Kidney epithelial cell (primary cell): Measurements from ENCODE around the gene OCA2. TPM values are rescaled to one million over a fixed set of nuclear protein-coding genes. Genes with fewer than 3 reads are reported as not detected.

Source experiments
- DNase-seq: peaks from one replicate; pipeline ENCODE4 v3.0.0-alpha.2; 2010; ENCODE audit warnings: low read depth
- H3K27me3 ChIP-seq: 2 replicates; pipeline ENCODE4 v1.6.0; 2011; ENCODE audit warnings: low read length; ENCODE audit not compliant: control insufficient read depth, insufficient read depth
- H3K36me3 ChIP-seq: 2 replicates; pipeline ENCODE4 v1.5.1; 2011; ENCODE audit warnings: low read length; ENCODE audit not compliant: control insufficient read depth, insufficient read depth
- H3K4me3 ChIP-seq: 2 replicates; pipeline ENCODE4 v1.5.1; 2011; ENCODE audit warnings: low read depth, mild to moderate bottlenecking, control low read depth, low read length
- total RNA-seq: library from RNA; depleted of rRNA; stranded (reverse); fragments of >200 nt; gene quantifications from 2 replicates; pipeline ENCODE4 v1.2.3, GENCODE V29; 2015
- TF ChIP-seq, protein P1 (sequence below): IDR thresholded peaks from 2 replicates; pipeline ENCODE4 v1.5.1; 2011; ENCODE audit warnings: mild to moderate bottlenecking, moderate library complexity, low read length, control low read depth, inconsistent platforms; ENCODE audit not compliant: insufficient read depth, poor library complexity, severe bottlenecking

Gene OCA2
- total RNA-seq, 1 donor from 2014 or later: 0.29 TPM

DNA sequence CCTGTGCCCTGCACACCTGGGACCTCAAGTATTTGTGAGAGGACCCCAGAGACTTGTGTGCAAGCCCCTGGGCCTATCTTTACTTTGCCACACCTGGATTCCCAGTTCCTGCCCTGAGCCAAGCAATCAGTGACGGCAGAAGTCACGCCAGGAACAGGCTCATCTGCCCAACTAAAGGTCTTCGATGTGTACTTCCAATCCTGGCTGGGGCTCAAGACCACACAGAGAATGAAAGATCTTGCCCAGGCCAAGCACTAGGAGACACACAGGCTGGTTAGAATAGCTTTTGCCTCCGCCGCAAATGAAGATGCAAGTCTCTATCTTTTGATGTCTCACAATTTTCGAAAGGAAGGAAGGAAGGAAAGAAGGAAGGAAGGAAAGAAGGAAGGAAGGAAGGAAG is 228.8 kb downstream of the OCA2 start:
- H3K4me3 ChIP-seq: no peak overlapping the region
- H3K27me3 ChIP-seq: no peaks in the 10 kb centered on the region
- TF ChIP-seq, protein P1, sequence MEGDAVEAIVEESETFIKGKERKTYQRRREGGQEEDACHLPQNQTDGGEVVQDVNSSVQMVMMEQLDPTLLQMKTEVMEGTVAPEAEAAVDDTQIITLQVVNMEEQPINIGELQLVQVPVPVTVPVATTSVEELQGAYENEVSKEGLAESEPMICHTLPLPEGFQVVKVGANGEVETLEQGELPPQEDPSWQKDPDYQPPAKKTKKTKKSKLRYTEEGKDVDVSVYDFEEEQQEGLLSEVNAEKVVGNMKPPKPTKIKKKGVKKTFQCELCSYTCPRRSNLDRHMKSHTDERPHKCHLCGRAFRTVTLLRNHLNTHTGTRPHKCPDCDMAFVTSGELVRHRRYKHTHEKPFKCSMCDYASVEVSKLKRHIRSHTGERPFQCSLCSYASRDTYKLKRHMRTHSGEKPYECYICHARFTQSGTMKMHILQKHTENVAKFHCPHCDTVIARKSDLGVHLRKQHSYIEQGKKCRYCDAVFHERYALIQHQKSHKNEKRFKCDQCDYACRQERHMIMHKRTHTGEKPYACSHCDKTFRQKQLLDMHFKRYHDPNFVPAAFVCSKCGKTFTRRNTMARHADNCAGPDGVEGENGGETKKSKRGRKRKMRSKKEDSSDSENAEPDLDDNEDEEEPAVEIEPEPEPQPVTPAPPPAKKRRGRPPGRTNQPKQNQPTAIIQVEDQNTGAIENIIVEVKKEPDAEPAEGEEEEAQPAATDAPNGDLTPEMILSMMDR: no peak
- DNase-seq: no peak
- no peaks in the 10 kb centered on the region for H3K36me3 ChIP-seq

GRCh38 chr15:27869697-27870281 is 229.3 kb downstream of the OCA2 start:
- H3K4me3 ChIP-seq: no peak overlapping the region
- no peak for DNase-seq
- H3K27me3 ChIP-seq: no peaks in the 10 kb centered on the region
- H3K36me3 ChIP-seq: no peaks in the 10 kb centered on the region
- TF ChIP-seq, protein P1: no peak

DNA sequence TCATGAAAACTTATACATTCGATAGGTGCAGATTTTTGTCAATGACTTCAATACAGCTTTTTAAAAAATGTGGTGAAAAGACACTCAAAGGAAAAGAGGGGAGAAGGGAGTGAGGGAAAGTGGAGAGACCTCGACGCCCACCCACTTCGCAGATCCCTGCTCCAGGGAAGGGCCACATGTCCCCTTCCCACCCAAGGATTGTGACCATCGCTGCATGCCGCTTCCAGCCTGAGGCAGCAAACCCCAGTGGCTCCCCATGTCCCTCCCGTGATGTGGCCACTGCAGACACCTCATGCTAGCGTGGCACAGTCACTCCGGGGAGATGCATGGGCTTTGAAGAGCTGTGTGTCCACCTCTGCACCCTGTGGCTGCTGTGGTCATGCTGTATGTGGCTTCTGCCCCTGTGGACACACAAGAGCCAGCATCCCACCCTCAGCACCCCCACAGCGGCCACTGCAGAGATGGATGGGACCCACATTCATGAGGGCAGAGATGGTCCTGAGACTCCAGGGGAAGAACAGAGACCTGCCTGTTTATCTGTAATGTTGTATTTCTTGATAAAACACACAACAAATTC is 230.2 kb downstream of the OCA2 start:
- H3K36me3 ChIP-seq: no peaks in the 10 kb centered on the region
- H3K27me3 ChIP-seq: no peaks in the 10 kb centered on the region
- no peak for DNase-seq
- no peak overlapping the region for H3K4me3 ChIP-seq
- TF ChIP-seq, protein P1: no peak

DNA sequence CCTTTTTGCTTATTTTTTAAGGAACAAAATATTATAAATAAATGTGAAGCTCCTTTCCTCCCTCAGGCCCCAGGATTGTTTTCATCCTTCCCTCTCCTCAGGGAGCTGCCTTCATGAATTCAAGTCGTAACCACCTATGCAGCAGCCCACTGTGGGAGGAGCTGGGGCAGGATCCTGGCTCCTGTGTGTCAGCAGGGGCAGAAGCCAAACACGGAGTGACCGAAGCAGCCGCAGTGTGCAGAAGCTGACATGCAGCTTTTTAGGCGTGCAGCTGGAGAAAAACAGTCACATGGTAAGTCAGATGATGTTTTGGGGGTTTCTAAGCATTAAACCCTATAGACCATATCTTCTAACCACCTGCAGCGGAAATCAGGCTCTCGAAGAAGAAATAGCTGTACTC is 231.3 kb downstream of the OCA2 start:
- no peak overlapping the region for H3K4me3 ChIP-seq
- no peaks in the 10 kb centered on the region for H3K27me3 ChIP-seq
- DNase-seq: no peak
- TF ChIP-seq, protein P1: no peak
- no peaks in the 10 kb centered on the region for H3K36me3 ChIP-seq

DNA sequence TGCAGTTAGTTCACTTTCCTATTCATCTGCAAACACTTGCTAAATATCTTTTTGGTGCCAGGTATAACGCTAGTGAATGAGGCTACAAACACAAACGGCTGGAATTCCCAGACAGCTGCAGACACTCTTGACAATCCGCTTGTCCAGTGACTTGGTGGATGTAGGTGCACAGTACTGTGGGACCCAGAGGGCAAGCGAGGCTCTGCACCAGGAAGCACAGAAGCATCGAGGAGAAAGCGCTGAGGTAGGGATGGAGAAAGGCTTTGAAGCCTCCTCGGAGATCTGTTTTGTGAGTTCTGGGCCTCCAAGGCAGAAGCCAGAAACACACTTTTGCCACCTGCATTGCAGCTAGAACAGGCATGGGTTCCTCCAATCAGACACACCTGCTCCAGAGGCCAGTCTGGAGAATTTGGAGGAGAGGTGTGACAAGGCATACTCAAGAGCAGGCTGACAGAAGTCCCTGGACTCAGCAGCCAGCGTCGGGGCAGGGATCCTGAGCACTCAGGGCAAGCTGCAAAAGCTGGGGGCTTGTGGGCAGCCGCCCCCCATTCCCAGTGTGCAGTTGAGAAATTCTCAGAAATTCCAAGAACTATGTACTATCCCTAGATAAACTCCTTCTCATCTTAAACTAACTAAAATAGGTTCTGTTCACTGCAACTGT is 232.5 kb downstream of the OCA2 start:
- no peaks in the 10 kb centered on the region for H3K36me3 ChIP-seq
- H3K27me3 ChIP-seq: no peaks in the 10 kb centered on the region
- DNase-seq: no peak
- TF ChIP-seq, protein P1: no peak
- H3K4me3 ChIP-seq: no peak overlapping the region

- Histone ChIP-seq H3K36me3 (no peaks in the 10 kb centered on the region), H3K4me3 (no peak overlapping the region), H3K27me3 (no peaks in the 10 kb centered on the region)
- TF ChIP-seq, protein P1: no peak
- DNase-seq: no peak
Observed at GRCh38 chr15:27865926-27866325, 233.2 kb downstream of the OCA2 start.
